ES-I3 (cell line): ENCODE measurements around the gene TBC1D14.

Experiments
- H3K36me3 ChIP-seq: 2 replicates; pipeline ENCODE4 v1.6.1; 2013; ENCODE audit warnings: mild to moderate bottlenecking, low read length, control low read depth, moderate library complexity; ENCODE audit not compliant: insufficient read depth
- H3K4me1 ChIP-seq: 2 replicates; pipeline ENCODE4 v1.6.1; 2013; ENCODE audit warnings: mild to moderate bottlenecking, control low read depth, low read length; ENCODE audit not compliant: insufficient read depth
- H3K9ac ChIP-seq: 2 replicates; pipeline ENCODE4 v1.6.1; 2013; ENCODE audit warnings: low read depth, mild to moderate bottlenecking, low read length, moderate library complexity
- H3K9me3 ChIP-seq: 2 replicates; pipeline ENCODE4 v1.6.1; 2013; ENCODE audit warnings: mild to moderate bottlenecking, low read length, moderate library complexity; ENCODE audit not compliant: control insufficient read depth, insufficient read depth

TBC1D14 gene

DNA sequence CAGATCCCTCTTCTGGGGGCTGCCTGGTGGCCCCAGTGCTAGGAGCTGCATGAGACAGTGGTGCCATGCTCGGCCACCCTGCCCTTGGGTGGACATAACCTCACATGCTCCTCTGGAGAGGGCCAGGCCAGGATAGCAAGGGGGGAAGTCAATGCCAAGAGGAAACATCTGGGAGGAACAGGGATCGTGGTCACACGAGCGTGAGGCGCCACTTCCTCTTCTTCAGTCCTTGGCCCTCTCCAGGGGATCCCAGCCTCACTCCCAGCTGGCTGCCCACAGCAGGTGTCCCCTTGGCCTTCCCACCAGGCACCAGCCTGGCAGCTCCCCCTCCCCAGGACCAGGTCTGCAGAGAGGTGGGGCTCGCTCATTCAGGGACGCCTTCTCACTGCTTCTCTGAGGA, 28.6 kb downstream of the TBC1D14 start:
- Histone ChIP-seq H3K9me3 (no peaks in the 10 kb centered on the region), H3K4me1 (peaks cover 38% of the 10 kb centered on the region), H3K9ac (no peak overlapping the region), H3K36me3 (no peaks in the 10 kb centered on the region; the same call in 1 of the 2 replicates)

DNA sequence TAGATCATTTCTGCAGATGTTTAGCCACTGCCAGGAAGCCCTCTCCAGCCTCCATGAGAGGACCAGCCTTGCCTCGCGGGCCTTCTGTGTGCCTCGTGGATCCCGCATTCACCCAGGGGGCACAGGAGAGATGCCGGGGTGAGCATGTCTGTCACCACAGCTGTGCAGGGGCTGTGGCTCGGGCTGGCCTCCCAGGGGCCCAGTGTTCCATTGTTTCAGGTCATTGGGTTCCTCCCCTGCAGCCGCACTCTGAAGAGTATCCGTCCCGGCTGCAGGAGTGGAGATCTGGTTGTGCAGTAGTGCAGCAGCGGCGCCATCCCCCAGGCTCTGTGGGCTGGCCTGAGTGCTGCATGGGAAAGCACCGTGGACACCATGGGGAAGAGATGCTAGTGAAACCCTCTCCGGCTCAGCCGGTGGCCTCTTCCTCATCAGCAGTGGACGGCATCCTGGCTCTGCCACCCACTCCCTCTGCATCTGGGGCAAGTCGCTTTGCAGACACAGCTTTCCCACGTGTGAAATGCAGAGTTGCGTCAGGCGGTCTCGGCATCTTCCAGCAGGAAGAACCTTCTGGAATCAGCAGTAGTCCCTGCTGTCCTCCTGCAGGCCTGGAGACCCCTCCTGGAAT, 29.1 kb downstream of the TBC1D14 start:
- Histone ChIP-seq H3K9me3 (no peaks in the 10 kb centered on the region), H3K9ac (no peak overlapping the region), H3K36me3 (no peaks in the 10 kb centered on the region; the same call in 1 of the 2 replicates), H3K4me1 (peaks cover 41% of the 10 kb centered on the region)

DNA sequence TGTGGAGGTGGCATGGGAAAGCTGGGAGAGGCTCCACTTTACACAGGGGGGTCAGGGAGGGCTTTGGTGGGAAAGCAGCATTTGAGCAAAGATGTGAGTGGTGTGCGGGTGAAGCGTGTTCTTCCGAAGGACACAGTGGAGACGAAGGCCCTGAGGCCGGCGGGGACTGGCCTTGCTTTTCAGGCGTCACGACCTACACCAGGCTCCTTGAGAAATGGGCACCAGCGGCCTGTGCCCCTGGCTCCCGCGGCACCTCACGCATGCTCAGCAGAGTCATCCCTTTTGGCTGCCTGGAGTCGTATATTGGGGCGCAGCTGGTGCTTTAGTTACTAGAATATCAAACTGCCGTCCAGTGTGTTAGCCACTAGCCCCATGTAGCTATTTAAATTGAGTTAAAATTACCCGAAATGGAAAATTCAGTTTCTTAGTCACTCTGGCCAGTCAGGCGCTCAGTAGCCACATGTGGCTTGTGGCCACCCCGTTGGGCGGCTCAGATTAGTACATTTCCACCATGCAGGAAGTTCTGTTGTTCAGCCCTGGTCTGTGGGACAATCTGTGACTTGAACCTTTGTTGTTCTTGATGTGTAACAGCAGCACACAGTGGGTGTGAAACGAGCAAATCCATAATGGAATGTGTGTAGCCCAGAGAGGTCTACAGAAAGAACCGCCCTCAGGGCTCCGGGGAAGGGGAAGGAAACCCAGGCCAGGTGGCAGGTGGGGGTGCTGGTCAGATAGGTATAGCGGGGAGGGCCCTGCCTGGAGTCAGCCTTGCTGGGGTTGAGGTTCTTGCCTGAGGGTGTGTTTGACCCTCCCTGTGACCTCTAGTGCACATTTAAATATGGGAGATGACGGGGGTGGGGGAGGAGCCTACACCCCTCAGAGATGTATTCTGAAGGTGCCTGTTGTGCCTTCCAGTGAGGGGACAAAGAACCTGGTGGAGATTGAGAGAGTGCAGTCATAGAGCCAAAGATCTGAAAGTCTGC, 30.4 kb downstream of the TBC1D14 start:
- peaks cover 54% of the 10 kb centered on the region for H3K4me1 ChIP-seq
- no peaks in the 10 kb centered on the region for H3K9me3 ChIP-seq
- no peaks in the 10 kb centered on the region; the same call in 1 of the 2 replicates for H3K36me3 ChIP-seq
- no peak overlapping the region for H3K9ac ChIP-seq

DNA sequence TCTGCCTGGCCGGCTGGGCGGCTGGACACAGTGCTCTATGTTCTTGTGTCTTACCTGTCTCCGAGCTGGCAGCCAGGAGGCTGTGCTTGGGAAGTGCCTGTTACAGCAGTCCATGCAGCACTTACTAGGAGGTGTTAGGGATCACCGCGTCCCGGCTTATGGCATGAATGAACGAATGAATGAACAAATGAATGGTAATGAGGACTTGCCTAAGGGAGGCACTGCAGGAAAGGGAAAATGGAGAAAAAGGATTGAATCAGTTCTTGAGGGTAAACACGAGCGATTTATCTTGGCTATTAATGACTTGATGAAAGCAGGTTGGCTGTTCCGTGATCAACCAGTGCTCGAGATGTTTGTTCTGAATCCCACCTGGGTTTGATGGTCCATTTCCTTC, 31.1 kb downstream of the TBC1D14 start:
- Histone ChIP-seq H3K9me3 (no peaks in the 10 kb centered on the region), H3K36me3 (no peaks in the 10 kb centered on the region; the same call in 1 of the 2 replicates), H3K4me1 (peaks cover 56% of the 10 kb centered on the region), H3K9ac (no peak overlapping the region)

DNA sequence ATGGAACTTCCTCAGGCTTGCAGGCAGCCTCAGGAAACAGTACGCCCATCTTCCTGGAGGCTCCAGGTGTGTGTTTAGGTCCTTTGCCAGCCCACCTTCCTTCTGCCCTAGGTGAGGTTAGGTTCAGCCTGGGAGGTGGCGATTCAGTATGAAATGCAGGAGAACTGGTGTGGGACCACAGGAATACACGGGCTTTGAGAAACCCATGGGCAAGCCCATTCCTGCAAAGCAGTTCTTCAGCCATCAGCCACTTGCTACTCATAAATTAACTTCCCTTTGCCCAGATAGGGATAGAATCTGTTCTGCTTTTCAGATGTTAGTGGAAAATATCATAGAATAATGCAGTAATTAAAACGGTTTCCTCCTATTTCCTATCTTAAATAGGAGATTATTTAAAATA, 32.2 kb downstream of the TBC1D14 start:
- peaks cover 56% of the 10 kb centered on the region for H3K4me1 ChIP-seq
- no peak overlapping the region for H3K9ac ChIP-seq
- no peaks in the 10 kb centered on the region for H3K9me3 ChIP-seq
- no peaks in the 10 kb centered on the region; the same call in 1 of the 2 replicates for H3K36me3 ChIP-seq

DNA sequence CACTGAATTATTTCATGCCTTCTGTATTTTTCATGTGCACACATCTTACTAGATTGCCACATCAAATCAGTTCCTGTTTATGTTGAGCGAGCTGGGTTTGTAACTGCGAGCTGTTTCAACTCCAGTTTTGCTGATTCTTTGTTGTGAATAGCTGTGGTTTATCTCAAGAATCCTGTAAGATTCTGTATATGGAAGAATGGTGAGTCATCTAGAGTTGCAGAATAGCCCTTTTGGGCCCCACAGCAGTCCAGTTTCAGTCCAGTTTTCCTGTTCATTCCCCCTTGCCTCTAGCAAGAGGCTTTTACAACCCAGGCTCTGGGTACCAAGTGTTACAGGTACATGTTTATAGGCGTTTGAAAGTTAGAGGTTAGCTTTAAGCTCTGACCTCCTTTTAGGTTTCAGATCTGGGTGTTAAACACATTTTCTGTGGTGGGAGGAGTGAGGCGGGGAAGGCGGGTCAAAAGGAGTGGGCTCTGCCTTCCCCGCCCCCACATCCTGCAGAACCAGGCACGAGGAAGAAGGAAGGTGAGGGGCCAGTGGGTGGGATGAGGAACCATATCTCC, 32.7 kb downstream of the TBC1D14 start:
- Histone ChIP-seq H3K4me1 (peaks cover 56% of the 10 kb centered on the region), H3K9ac (no peak overlapping the region)

DNA sequence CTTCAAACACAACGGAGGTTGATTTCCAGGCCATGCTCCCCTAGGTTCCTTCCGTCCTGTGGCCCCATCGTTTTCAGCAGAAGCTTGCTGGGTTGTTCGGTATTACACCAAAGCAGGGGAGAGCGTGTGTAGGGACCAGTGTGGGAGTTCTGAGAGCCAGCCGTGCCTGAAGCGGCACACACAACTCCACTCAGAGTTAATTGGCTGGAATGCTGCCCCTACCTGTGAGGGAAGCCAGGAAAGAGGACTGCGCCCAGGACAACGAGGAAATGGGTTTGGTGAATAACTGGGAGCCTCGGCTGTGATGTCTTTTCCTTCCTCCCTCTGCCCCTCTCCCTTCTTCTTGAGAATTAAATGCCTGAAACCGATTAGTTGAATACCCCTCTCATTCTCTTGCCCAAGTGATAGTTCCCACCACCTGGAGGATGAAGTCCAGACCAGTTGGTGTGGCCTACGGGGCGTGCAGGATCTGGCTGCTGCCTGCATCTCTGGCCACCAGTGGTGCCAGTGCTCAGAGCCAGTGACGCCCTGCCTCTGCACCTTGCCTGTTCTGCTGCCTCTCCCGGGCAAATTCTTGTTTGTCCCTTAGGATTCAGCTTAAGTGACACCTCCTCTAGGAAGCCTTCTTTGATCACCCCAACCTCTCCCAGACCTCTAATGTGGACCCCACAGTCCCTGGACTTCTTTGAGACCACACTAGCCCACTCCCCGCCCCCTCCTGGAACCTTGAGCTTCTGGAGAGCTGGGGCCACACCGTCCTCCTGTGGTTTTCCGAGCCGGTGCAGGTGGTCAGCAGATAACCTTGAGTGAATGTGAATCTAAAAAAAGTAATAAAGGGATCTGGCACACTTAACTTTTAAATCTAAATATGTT, 33.6 kb downstream of the TBC1D14 start:
- Histone ChIP-seq H3K36me3 (no peaks in the 10 kb centered on the region; the same call in 1 of the 2 replicates), H3K4me1 (peaks cover 49% of the 10 kb centered on the region), H3K9ac (no peak overlapping the region), H3K9me3 (no peaks in the 10 kb centered on the region)

More for the DNA sequence above, 32.7 kb downstream of the TBC1D14 start:
- H3K9me3 ChIP-seq, result no peaks in the 10 kb centered on the region
- H3K36me3 ChIP-seq, result no peaks in the 10 kb centered on the region; the same call in 1 of the 2 replicates

DNA sequence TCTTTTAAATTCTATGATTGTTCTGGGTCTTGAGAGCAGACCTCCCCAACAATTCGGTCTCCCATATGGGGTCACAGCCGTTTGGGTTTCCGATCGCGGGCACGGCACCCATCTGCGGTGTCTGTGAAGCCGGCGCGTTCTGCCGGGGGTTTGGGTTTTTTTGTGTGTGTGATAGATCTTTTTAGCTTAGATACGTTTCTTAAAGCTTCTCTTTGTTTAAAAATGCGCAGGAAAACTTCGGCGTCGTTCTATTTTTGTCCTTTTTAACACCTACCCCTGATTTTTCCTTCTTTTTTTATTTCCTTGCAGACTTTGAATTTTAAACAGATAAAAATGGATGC, 34.2 kb downstream of the TBC1D14 start:
- H3K4me1 ChIP-seq, result peaks cover 49% of the 10 kb centered on the region
- no peak overlapping the region for H3K9ac ChIP-seq

DNA sequence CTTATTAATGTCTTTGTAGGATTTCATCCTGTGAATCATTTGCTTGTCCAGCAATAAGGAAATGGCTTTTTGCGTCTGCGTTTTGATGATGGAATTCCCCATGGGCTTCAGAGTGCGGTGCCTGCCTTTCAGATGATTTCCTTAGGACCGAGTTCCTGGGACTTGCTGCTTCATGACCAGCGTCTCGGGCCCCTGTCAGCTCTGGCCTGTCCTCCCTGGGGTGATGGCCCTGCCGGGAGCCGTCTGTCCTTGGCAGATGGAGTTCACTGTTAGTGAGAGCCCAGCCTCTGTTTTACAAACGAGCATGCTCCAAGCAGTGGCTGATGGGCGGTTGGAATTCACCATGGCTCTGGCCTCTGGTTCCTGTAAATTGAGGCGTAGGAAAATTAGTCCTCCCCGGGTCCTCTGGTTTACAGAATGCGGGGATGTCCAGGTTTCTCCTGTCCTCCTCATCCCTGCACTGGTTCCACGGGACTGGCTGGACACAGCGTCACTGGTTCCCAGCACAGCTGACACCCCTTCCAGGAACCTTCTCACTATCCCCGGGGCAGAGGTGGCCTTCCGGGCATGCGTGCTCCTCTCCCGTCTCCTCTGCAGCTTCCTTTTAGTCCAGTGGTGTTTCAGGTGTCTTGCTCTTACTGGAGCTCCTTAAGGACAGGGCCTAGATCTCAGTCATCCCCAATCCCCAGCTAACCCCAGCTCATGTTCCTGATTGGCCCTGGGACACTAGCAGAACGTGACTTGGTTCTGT, 34.9 kb downstream of the TBC1D14 start:
- H3K4me1 ChIP-seq, result peaks cover 49% of the 10 kb centered on the region
- H3K9me3 ChIP-seq, result no peaks in the 10 kb centered on the region
- H3K9ac ChIP-seq, result no peak overlapping the region
- no peaks in the 10 kb centered on the region; the same call in 1 of the 2 replicates for H3K36me3 ChIP-seq

More for the DNA sequence above, 34.2 kb downstream of the TBC1D14 start:
- Histone ChIP-seq H3K9me3 (no peaks in the 10 kb centered on the region), H3K36me3 (no peaks in the 10 kb centered on the region; the same call in 1 of the 2 replicates)

DNA sequence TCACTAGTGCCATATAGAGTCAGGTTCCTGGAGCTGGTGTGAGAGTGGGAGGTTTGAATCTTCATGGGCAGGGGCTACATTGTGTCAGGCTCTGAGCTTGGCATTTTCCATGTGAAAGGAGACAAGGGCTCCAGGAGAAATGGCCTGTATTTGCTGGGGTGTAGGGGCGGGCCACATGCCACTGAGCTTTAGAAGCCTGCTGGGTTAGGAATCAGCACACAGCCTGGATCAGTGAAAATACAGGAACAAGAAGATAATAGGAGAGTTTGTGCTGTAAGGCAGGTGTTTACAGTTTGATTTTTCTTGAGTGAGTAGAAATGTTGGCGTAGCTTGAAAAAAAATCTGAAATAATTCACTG, 35.4 kb downstream of the TBC1D14 start:
- no peaks in the 10 kb centered on the region; the same call in 1 of the 2 replicates for H3K36me3 ChIP-seq
- peaks cover 46% of the 10 kb centered on the region for H3K4me1 ChIP-seq
- no peak overlapping the region for H3K9ac ChIP-seq
- no peaks in the 10 kb centered on the region for H3K9me3 ChIP-seq

DNA sequence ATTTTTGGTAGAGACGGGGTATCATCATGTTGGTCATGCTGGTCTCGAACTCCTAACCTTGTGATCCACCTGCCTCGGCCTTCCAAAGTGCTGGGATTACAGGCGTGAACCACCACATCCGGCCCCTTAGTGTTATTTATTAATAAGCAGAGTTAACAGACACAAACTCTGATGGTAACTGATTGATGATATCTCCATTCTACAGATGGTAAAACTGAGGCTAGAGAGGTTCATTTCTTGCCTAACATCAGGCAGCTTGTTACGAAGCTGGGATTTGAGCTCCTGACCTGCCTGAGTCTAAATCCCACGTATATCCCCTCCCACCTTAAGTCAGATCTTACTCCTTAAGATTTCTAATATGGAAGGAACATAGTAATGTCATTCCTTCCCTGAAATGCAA, 36.9 kb downstream of the TBC1D14 start:
- Histone ChIP-seq H3K9me3 (no peaks in the 10 kb centered on the region), H3K4me1 (peaks cover 34% of the 10 kb centered on the region), H3K9ac (no peak overlapping the region), H3K36me3 (no peaks in the 10 kb centered on the region)

DNA sequence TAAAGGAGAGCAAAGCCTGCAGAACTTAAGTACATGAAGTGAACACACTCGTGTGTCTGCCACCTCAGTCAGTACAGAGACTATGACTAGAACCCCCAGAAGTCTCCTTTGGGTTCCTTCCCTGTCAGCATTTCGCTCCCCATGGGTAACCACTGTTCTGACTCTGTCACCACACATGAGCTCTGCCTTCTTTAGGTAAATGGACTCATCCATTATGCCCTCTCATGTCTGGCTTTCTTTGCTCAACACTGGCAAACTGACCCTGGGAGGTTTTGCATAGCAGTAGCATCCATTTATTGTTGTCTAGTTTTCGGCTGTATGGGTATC, 38.5 kb downstream of the TBC1D14 start:
- peaks cover 19% of the 10 kb centered on the region; the same call in 1 of the 2 replicates for H3K4me1 ChIP-seq
- no peak overlapping the region for H3K9ac ChIP-seq
- H3K9me3 ChIP-seq, result no peaks in the 10 kb centered on the region
- no peaks in the 10 kb centered on the region for H3K36me3 ChIP-seq

DNA sequence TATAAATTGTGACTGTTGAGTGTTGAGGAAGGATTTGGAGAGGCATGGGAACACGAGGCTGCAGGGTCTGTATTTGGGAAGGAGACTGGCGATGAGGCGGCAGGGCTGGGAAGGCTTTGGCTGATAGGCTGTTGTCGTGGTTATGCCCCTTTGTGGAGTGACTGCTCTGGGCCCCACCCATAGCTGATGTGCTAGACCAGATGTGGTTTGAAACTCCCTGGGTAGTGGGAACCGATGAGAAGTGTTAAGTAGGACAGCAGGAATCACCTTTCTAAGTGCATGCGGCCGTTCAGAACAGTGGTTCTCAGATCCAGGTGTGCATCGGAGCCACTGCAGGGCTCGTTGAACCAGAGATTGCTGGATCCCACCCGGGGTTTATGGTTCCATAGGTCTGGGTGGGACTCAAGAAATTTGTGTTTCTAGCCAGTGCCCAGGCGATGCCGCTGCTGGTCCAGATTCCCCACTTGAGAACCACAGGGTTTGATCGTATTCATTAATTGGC, 42.3 kb downstream of the TBC1D14 start:
- Histone ChIP-seq H3K9me3 (no peaks in the 10 kb centered on the region), H3K9ac (no peak overlapping the region), H3K36me3 (no peaks in the 10 kb centered on the region), H3K4me1 (peaks cover 12% of the 10 kb centered on the region)
